ENCODE data around the gene TEN1. TPM values are rescaled to one million over a fixed set of nuclear protein-coding genes. Genes with fewer than 3 reads are reported as not detected.

The TEN1 gene
- total RNA-seq, 4 donors from 2014 or later = 18.7 to 137 (median 20.7) TPM

- 52% methylated on average over 25 of the region's 31 CpGs; no CpG with 5 or more reads in 1 of the 2 donors for WGBS, 2 donors (ENCODE audit: low coverage in 1 of 2)
- H3K4me1 ChIP-seq = peaks cover 13 to 92% (median 65%) of the 10 kb centered on the region in 4 donors
- in situ Hi-C loops (cut with MboI; ENCODE audit: low pct_ligation_motif_present in 1 of 4, low pct_unique_long_range_greater_than_20kb in 1 of 4, low sequenced_read_pairs in 3 of 4) = loop anchor here in 3 of 4 donors (5.0 to 25.0 kb wide), 3 partner anchors 85 to 287 kb away; no protein-coding TSS in a partner anchor
- no peaks in the 10 kb centered on the region for H3K36me3 ChIP-seq
- peak; percentile 81 for DNase-seq
- H3K4me3 ChIP-seq = no peak overlapping the region
- intact Hi-C loops (cut with DNase I; ENCODE audit: low total_unique reads) = loop anchor here (5.0 kb wide), 1 partner anchor 93 kb away; no protein-coding TSS in a partner anchor
- H3K27ac ChIP-seq = peak overlapping the region; percentile 84 to 91 (median 87)
- no peaks in the 10 kb centered on the region for H3K9me3 ChIP-seq
- no peaks in the 10 kb centered on the region for H3K27me3 ChIP-seq
- TF ChIP-seq POLR2AphosphoS5 (IDR thresholded peaks at IDR 0.05) (no peak), EP300 (IDR thresholded peaks at IDR 0.05; ENCODE audit: low read depth) (no peak), CTCF (IDR thresholded peaks at IDR 0.05) (peak; percentile 72 to 90 (median 82)), POLR2A (IDR thresholded peaks at IDR 0.05) (no peak)
Observed at GRCh38 chr17:76000016-76000754, 21.1 kb downstream of the TEN1 start.

- DNase-seq = peak; percentile 76
- H3K9me3 ChIP-seq = no peaks in the 10 kb centered on the region
- peaks cover 13 to 90% (median 60%) of the 10 kb centered on the region in 4 donors for H3K4me1 ChIP-seq
- H3K27me3 ChIP-seq = no peaks in the 10 kb centered on the region
- no peak within 1 kb of the TSS for H3K4me3 ChIP-seq
- H3K36me3 ChIP-seq = no peaks in the 10 kb centered on the region
- H3K27ac ChIP-seq = peak within 1 kb of the TSS; percentile 84 to 91 (median 87)
- intact Hi-C loops (cut with DNase I; ENCODE audit: low total_unique reads) = loop anchor here (5.0 kb wide), 1 partner anchor 94 kb away; no protein-coding TSS in a partner anchor
- TF ChIP-seq EP300 (IDR thresholded peaks at IDR 0.05; ENCODE audit: low read depth) = no peak
- peak in 1 of 5 experiments; percentile 9 for TF ChIP-seq CTCF (IDR thresholded peaks at IDR 0.05)
- TF ChIP-seq POLR2AphosphoS5 (IDR thresholded peaks at IDR 0.05) = no peak
- 71% methylated on average over 21 of the region's 21 CpGs; no CpG with 5 or more reads in 1 of the 2 donors for WGBS, 2 donors (ENCODE audit: low coverage in 1 of 2)
- in situ Hi-C loops (cut with MboI; ENCODE audit: low pct_ligation_motif_present in 1 of 4, low pct_unique_long_range_greater_than_20kb in 1 of 4, low sequenced_read_pairs in 3 of 4) = loop anchor here in 3 of 4 donors (5.0 to 25.0 kb wide), 3 partner anchors 86 to 286 kb away; no protein-coding TSS in a partner anchor
Observed at GRCh38 chr17:76000755-76001521, 21.9 kb downstream of the TEN1 start, which contains the start of gene CDK3. CDK3 (plus strand) TSS chr17:76000855; CDS start chr17:76001426, 571 bp downstream.

- no peak for DNase-seq
- WGBS, 2 donors (ENCODE audit: low coverage in 1 of 2) = 94% methylated on average over 12 of the region's 12 CpGs; no CpG with 5 or more reads in 1 of the 2 donors
- Histone ChIP-seq H3K4me3 (no peak overlapping the region), H3K36me3 (no peaks in the 10 kb centered on the region), H3K4me1 (peaks cover 6 to 82% (median 51%) of the 10 kb centered on the region in 4 donors), H3K27me3 (no peaks in the 10 kb centered on the region), H3K9me3 (no peaks in the 10 kb centered on the region), H3K27ac (peak overlapping the region in 2 of 4 donors; percentile 87 to 91)
- TF ChIP-seq EP300 (IDR thresholded peaks at IDR 0.05; ENCODE audit: low read depth) (no peak), POLR2AphosphoS5 (IDR thresholded peaks at IDR 0.05) (no peak), POLR2A (IDR thresholded peaks at IDR 0.05) (no peak), CTCF (IDR thresholded peaks at IDR 0.05) (no peak)
- intact Hi-C loops (cut with DNase I; ENCODE audit: low total_unique reads) = loop anchor here (5.0 kb wide), 1 partner anchor 95 kb away; no protein-coding TSS in a partner anchor
- in situ Hi-C loops (cut with MboI; ENCODE audit: low pct_ligation_motif_present in 1 of 4, low pct_unique_long_range_greater_than_20kb in 1 of 4, low sequenced_read_pairs in 3 of 4) = loop anchor here in 3 of 4 donors (5.0 to 25.0 kb wide), 3 partner anchors 87 to 285 kb away; no protein-coding TSS in a partner anchor
Observed at GRCh38 chr17:76002100-76002499, 23.1 kb downstream of the TEN1 start.
